Right atrium auricular region (tissue), 2 donors: ENCODE results near the gene PRIMA1. TPM values are rescaled to one million over a fixed set of nuclear protein-coding genes. Genes with fewer than 3 reads are reported as not detected.
A peak's percentile ranks its signal among the peaks of the same experiment; 100 is the strongest.

Experiments
- DNase-seq: peaks from one replicate; pipeline ENCODE4 v3.0.0-alpha.2; 2019; ENCODE audit warnings: low spot score
- H3K27ac ChIP-seq, 2 donors: fragments of 200-600 bp; sonication (generic); 1 replicate in 1 of 2; 2 replicates in 1 of 2; pipeline ENCODE4 v1.5.1; 2016 to 2019
- H3K27me3 ChIP-seq, 2 donors: fragments of 200-600 bp; sonication (generic); one replicate each; pipeline versions ENCODE4 v1.5.1 to v1.6.0; 2017 to 2019
- H3K36me3 ChIP-seq: fragments of 200-600 bp; sonication (generic); one replicate; pipeline ENCODE4 v1.5.1; 2016
- H3K4me1 ChIP-seq, 2 donors: fragments of 200-600 bp; sonication (generic); one replicate each; pipeline versions ENCODE4 v1.5.1 to v1.6.0; 2017 to 2019
- H3K4me3 ChIP-seq, 2 donors: fragments of 200-600 bp; sonication (generic); 1 replicate in 1 of 2; 2 replicates in 1 of 2; pipeline ENCODE4 v1.5.1; 2017 to 2019; ENCODE audit warnings: mild to moderate bottlenecking in 1 of 2, moderate library complexity in 1 of 2
- H3K9me3 ChIP-seq, 2 donors: fragments of 200-600 bp; sonication (generic); one replicate each; pipeline ENCODE4 v1.5.1; 2019
- total RNA-seq, 2 donors: library from RNA; depleted of rRNA; stranded (reverse); fragments of >200 nt; gene quantifications; one replicate each; pipeline ENCODE4 v1.1.0, GENCODE V29; 2016
- TF ChIP-seq, protein P1 (sequence below), 2 donors: fragments of 200-600 bp; sonication (generic); IDR thresholded peaks; one replicate each; pipeline ENCODE4 v1.5.1; 2019; ENCODE audit warnings: antibody characterized with exemption in 2 of 2

The PRIMA1 gene
- total RNA-seq, 2 donors from 2014 or later: 2.2 to 4.1 TPM

DNA sequence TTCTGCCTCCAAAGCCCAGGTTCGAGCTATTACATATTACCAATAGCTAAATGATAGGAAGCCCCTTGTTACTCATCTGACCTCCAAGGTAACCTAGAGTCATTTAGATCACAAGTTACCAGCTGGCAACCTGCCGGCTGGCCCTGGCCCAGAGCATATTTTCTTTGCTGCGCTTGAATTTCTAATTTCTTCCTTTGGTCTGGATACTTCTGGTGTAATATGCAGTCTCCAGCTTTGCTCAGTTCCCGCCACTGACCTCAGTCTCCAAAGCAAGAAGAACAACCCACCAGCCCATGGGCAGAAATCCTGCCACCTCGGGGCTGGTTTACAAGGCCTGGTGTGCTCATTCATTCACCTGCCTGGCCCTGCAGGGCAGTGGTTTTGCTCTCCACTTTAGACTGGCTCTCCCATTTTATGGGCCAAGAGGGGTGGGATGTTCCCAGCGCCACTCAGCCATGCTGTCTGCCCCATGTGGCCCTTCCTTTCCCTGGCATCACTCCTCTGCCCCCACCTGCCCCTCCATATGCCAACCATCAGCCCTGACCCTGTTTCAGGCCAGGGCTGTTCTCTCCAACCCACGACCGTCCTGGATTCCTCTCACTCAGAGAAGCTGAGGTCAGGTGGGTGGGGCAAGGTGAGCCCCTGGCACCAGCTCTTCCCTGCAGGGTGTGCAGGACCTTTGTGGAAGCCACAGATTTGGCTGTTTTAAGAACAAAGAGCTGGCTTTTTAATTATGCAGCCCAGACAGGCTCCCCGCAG lies 76.0 kb downstream of the PRIMA1 start:
- H3K4me3 ChIP-seq: no peak overlapping the region
- H3K36me3 ChIP-seq: no peaks in the 10 kb centered on the region
- no peak overlapping the region for H3K27ac ChIP-seq
- TF ChIP-seq, protein P1, sequence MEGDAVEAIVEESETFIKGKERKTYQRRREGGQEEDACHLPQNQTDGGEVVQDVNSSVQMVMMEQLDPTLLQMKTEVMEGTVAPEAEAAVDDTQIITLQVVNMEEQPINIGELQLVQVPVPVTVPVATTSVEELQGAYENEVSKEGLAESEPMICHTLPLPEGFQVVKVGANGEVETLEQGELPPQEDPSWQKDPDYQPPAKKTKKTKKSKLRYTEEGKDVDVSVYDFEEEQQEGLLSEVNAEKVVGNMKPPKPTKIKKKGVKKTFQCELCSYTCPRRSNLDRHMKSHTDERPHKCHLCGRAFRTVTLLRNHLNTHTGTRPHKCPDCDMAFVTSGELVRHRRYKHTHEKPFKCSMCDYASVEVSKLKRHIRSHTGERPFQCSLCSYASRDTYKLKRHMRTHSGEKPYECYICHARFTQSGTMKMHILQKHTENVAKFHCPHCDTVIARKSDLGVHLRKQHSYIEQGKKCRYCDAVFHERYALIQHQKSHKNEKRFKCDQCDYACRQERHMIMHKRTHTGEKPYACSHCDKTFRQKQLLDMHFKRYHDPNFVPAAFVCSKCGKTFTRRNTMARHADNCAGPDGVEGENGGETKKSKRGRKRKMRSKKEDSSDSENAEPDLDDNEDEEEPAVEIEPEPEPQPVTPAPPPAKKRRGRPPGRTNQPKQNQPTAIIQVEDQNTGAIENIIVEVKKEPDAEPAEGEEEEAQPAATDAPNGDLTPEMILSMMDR (IDR thresholded peaks at IDR 0.05): no peak
- peak; percentile 13 for DNase-seq
- peaks cover 0 to 11% of the 10 kb centered on the region in 2 donors for H3K4me1 ChIP-seq
- H3K9me3 ChIP-seq: no peaks in the 10 kb centered on the region
- no peaks in the 10 kb centered on the region for H3K27me3 ChIP-seq

DNA sequence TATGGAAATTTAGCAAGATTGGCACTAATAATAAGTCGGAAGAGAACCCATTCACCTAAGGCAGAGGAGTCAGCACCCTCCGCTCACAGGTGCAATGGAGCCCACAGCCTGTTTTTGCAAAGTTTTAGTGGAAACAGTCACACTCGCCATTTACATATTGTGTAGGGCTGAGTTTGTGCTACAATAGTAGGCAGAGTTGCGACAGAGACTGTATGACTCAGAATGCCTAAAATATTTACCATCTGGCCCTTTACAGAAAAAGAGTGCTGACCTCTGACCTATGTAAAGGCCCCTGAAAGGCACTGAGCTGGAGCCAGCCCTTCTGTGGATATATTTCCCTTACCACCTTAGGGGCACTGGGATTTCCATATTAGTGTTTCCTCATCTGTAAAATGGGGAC lies 79.0 kb downstream of the PRIMA1 start:
- H3K36me3 ChIP-seq: no peaks in the 10 kb centered on the region
- peaks cover 0 to 11% of the 10 kb centered on the region in 2 donors for H3K4me1 ChIP-seq
- H3K4me3 ChIP-seq: no peak overlapping the region
- TF ChIP-seq, protein P1 (IDR thresholded peaks at IDR 0.05): no peak
- H3K27ac ChIP-seq: no peak overlapping the region
- H3K27me3 ChIP-seq: no peaks in the 10 kb centered on the region
- DNase-seq: no peak
- H3K9me3 ChIP-seq: no peaks in the 10 kb centered on the region

DNA sequence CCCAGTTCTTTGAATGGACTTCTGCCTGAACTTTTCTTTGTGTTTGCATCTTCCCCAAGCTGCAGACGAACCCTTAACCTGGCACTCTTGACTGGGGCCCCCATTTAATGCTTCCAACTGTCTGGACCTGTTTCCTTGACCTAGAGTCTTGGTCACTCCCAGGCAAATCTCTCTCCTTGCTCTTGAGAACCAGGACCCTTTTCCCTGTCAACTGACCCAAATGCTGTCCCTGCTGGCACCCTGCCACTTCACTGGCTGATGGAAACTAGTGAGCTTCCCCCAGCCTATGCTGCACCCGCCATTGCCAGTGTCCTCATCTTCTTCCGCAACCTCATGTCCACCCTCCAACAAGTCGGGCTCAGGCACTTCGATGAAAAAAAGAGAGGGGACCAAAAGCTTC lies 79.5 kb downstream of the PRIMA1 start:
- Histone ChIP-seq H3K9me3 (no peaks in the 10 kb centered on the region), H3K27me3 (no peaks in the 10 kb centered on the region), H3K4me1 (peaks cover 0 to 11% of the 10 kb centered on the region in 2 donors), H3K4me3 (no peak overlapping the region), H3K36me3 (no peaks in the 10 kb centered on the region), H3K27ac (no peak overlapping the region)
- DNase-seq: peak; percentile 52
- TF ChIP-seq, protein P1 (IDR thresholded peaks at IDR 0.05): no peak

DNA sequence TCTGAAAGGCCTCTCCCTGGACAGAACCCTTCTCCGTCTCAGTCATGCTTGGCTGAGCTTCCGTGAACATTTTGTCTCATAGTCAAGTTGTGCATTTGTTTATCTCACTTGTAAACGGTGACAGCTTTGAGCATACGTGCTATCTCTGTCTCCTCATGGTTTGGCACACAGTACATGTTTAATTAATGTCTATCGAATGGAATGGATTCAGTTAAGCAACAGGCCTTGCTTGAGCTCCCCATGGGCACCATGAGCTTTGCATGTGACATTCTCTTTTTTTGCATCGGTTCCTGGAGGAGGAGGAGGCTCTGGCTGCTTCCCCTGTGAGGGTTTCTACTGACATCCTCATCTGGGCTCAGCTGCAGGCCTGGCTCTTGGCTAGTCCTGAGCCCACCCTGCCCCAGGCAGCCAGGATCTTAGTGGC lies 80.0 kb downstream of the PRIMA1 start:
- no peaks in the 10 kb centered on the region for H3K9me3 ChIP-seq
- peak; percentile 56 for DNase-seq
- H3K27ac ChIP-seq: no peak overlapping the region
- H3K36me3 ChIP-seq: no peaks in the 10 kb centered on the region
- peaks cover 0 to 11% of the 10 kb centered on the region in 2 donors for H3K4me1 ChIP-seq
- H3K4me3 ChIP-seq: no peak overlapping the region
- no peaks in the 10 kb centered on the region for H3K27me3 ChIP-seq
- TF ChIP-seq, protein P1 (IDR thresholded peaks at IDR 0.05): no peak

DNA sequence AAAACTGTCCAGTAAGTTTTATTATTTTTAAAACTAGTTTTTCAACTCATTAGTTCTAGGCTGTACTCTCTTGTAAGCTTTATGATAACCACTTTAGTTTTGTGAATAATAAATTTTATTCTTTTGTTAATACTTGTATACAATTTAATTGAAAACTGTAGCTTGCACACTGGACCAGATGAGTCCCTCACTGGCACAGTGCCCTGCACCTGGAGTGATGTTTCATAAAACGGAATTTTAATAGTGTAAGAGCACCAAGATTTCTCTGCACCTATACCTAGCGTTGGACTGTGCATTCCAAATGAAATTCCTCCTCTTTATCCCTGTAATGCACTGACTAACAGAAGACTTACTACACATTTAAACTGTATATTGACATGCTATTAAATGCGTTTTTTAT lies 80.8 kb downstream of the PRIMA1 start:
- Histone ChIP-seq H3K36me3 (no peaks in the 10 kb centered on the region), H3K9me3 (no peaks in the 10 kb centered on the region), H3K27me3 (no peaks in the 10 kb centered on the region), H3K4me1 (peaks cover 0 to 11% of the 10 kb centered on the region in 2 donors), H3K4me3 (no peak overlapping the region), H3K27ac (no peak overlapping the region)
- TF ChIP-seq, protein P1 (IDR thresholded peaks at IDR 0.05): no peak
- peak; percentile 36 for DNase-seq
